Bronchial epithelial cell (primary cell): ENCODE results near the gene SLC38A9. TPM values are rescaled to one million over a fixed set of nuclear protein-coding genes. Genes with fewer than 3 reads are reported as not detected.

Source experiments
- DNase-seq: peaks from one replicate; pipeline ENCODE4 v3.0.0-alpha.2; 2010; ENCODE audit warnings: low read depth
- FAIRE-seq: peaks from 2 replicates; lab custom pipeline; 2011; peaks lifted over from hg19 to GRCh38; lab: Jason Lieb, UNC
- H3K27me3 ChIP-seq: 2 replicates; pipeline ENCODE4 v1.5.1; 2011; ENCODE audit warnings: low read length; ENCODE audit not compliant: control insufficient read depth, insufficient read depth
- H3K36me3 ChIP-seq: 2 replicates; pipeline ENCODE4 v1.5.1; 2011; ENCODE audit warnings: low read length; ENCODE audit not compliant: control insufficient read depth, insufficient read depth
- H3K4me3 ChIP-seq: 2 replicates; pipeline ENCODE4 v1.5.1; 2011; ENCODE audit warnings: mild to moderate bottlenecking, low read depth, low read length, control low read depth
- total RNA-seq: library from RNA; depleted of rRNA; stranded (reverse); fragments of >200 nt; gene quantifications from 2 replicates; pipeline ENCODE4 v1.2.1, GENCODE V29; 2014
- TF ChIP-seq, protein P1 (sequence below): IDR thresholded peaks from 2 replicates; pipeline ENCODE4 v1.5.1; 2011; ENCODE audit warnings: mild to moderate bottlenecking, moderate library complexity, low read length, control low read depth, inconsistent platforms; ENCODE audit not compliant: insufficient read depth, severe bottlenecking

The SLC38A9 gene
- total RNA-seq, 1 donor from 2014 or later, result 32.4 TPM

DNA sequence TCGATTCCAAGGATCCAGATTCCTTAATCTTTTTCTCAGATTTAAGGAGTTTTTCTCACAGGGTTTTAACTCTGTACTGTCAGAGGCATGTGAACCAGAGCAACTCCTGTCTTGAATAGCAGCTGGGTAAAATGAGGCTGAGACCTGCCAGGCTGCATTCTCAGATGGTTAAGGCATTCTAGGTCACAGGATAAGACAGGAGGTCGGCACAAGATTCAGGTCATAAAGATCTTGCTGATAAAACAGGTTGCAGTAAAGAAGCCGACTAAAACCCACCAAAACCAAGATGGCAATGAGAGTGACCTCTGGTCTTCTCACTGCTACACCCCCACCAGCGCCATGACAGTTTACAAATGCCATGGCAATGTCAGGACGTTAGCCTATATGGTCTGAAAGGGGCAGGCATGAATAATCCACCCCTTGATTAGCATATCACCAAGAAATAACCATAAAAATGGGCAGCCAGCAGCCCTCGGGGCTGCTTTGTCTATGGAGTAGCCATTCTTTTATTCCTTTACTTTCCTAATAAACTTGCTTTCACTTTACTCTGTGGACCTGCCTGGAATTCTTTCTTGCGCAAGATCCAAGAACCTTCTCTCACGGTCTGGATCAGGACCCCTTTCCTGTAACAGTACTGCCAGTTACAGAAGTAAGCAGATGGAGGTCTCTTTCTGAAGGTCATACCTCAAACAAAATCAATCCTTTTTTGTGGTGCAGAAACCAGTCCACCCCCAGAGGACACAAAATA, 87.1 kb downstream of the SLC38A9 start:
- TF ChIP-seq, protein P1, sequence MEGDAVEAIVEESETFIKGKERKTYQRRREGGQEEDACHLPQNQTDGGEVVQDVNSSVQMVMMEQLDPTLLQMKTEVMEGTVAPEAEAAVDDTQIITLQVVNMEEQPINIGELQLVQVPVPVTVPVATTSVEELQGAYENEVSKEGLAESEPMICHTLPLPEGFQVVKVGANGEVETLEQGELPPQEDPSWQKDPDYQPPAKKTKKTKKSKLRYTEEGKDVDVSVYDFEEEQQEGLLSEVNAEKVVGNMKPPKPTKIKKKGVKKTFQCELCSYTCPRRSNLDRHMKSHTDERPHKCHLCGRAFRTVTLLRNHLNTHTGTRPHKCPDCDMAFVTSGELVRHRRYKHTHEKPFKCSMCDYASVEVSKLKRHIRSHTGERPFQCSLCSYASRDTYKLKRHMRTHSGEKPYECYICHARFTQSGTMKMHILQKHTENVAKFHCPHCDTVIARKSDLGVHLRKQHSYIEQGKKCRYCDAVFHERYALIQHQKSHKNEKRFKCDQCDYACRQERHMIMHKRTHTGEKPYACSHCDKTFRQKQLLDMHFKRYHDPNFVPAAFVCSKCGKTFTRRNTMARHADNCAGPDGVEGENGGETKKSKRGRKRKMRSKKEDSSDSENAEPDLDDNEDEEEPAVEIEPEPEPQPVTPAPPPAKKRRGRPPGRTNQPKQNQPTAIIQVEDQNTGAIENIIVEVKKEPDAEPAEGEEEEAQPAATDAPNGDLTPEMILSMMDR, result no peak
- H3K36me3 ChIP-seq, result no peaks in the 10 kb centered on the region
- no peak overlapping the region for H3K4me3 ChIP-seq
- H3K27me3 ChIP-seq, result no peaks in the 10 kb centered on the region
- FAIRE-seq (no peak), DNase-seq (no peak)

DNA sequence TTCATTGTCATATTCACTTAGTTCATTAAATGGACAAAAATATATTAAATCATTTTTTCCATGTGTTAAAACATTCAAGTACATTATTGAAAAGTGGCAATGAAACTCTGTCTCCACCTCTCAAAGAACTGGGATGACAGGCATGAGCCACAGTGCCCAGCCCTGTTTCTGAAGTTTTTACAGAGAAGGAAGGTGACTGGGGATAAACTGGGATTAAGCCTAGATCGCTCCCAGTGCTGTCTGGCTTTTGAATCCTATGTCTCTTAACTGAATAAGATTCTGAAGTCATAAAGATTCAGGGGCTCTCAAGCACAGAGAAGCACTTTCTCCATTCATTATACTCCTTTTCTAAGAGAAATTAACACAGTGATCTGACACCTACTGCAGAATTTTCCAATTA, 88.3 kb downstream of the SLC38A9 start:
- DNase-seq (no peak), FAIRE-seq (no peak)
- no peaks in the 10 kb centered on the region for H3K36me3 ChIP-seq
- TF ChIP-seq, protein P1, result no peak
- H3K4me3 ChIP-seq, result no peak overlapping the region
- no peaks in the 10 kb centered on the region for H3K27me3 ChIP-seq

DNA sequence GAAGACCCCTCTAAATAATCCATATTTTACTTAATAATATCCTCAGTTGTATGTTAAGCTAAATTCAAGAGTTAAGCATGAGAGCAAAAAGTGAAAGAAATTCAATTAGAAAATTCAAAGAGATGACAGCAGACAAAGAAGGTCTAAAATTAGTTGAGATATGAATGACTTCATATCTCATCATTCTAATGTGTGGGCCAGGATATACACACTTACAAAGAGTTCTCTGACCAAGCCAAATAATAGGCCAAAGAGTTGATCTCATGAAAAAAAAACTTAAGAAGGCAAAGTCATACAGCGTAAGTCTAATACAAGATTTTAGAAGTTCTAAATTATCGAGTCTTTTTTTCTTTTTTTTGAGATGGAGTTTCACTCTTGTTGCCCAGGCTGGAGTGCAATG, 89.7 kb downstream of the SLC38A9 start:
- TF ChIP-seq, protein P1, result no peak
- no peak overlapping the region for H3K4me3 ChIP-seq
- DNase-seq, result no peak
- H3K36me3 ChIP-seq, result no peaks in the 10 kb centered on the region
- no peak for FAIRE-seq
- no peaks in the 10 kb centered on the region for H3K27me3 ChIP-seq

DNA sequence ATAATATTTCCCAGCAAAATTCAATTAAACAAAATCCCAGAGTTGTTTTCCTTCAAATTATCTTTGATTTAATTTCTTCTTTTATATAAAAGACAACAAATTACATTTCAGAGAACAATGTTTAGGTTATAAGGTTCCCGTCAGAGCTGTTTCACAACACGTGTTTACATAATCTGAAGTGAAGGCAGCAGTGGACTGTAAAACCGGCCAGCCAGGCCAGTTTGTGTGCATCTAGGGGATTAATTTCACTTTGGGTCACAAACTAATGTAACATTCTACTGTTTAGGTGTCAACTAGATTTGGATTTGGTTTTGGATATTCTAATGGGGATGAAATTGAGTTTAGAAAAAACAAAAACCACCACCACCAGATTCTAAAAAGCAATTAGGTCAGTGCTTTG, 90.9 kb downstream of the SLC38A9 start:
- H3K27me3 ChIP-seq, result no peaks in the 10 kb centered on the region
- H3K36me3 ChIP-seq, result no peaks in the 10 kb centered on the region
- FAIRE-seq, result no peak
- H3K4me3 ChIP-seq, result no peak overlapping the region
- DNase-seq, result no peak
- TF ChIP-seq, protein P1, result no peak

DNA sequence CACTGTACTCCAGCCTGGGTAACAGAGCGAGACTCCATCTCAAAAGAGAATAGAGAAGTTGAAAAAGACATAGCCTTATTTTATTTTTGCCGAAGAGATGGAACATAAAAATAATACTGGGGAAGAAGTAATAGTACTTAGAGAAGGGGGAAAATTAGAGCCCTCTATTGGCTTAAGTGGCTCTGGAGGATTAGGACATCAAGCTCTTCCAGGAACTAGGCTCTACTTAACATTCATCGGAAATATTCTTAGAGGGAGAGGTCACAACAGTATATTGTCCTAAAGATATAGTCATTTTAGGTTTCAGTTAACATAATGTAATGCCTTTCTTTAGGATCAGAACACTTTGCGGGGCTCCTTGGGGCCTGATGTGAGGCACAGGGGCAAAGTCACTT, 91.4 kb downstream of the SLC38A9 start:
- FAIRE-seq (no peak), DNase-seq (no peak)
- TF ChIP-seq, protein P1, result no peak
- Histone ChIP-seq H3K36me3 (no peaks in the 10 kb centered on the region), H3K4me3 (no peak overlapping the region), H3K27me3 (no peaks in the 10 kb centered on the region)
